GM23248 (cell line): ENCODE data around the gene PRSS53. TPM values are rescaled to one million over a fixed set of nuclear protein-coding genes. Genes with fewer than 3 reads are reported as not detected.

Source experiments
- DNase-seq: peaks from one replicate; pipeline ENCODE4 v3.0.0-alpha.2; 2015
- H2AFZ ChIP-seq: fragments of 200-600 bp; sonication (generic); 2 replicates; pipeline ENCODE4 v1.6.1; 2016; ENCODE audit warnings: antibody characterized with exemption
- H3F3A ChIP-seq: fragments of 200-600 bp; sonication (generic); 2 replicates; pipeline ENCODE4 v1.6.1; 2016; ENCODE audit warnings: mild to moderate bottlenecking, antibody characterized with exemption, mixed run types; ENCODE audit not compliant: insufficient read depth
- H3K27ac ChIP-seq: fragments of 200-600 bp; sonication (generic); 2 replicates; pipeline ENCODE4 v1.5.1; 2016; ENCODE audit warnings: mild to moderate bottlenecking
- H3K27me3 ChIP-seq: fragments of 200-600 bp; sonication (generic); replicated peaks from 2 replicates; pipeline ENCODE4 v1.6.1; 2016; ENCODE audit warnings: mild to moderate bottlenecking; ENCODE audit not compliant: insufficient read depth
- H3K36me3 ChIP-seq: fragments of 200-600 bp; sonication (generic); 2 replicates; pipeline ENCODE4 v1.6.1; 2016; ENCODE audit warnings: low read depth, mild to moderate bottlenecking
- H3K4me1 ChIP-seq: fragments of 200-600 bp; sonication (generic); 2 replicates; pipeline ENCODE4 v1.6.1; 2016; ENCODE audit warnings: mild to moderate bottlenecking; ENCODE audit not compliant: insufficient read depth
- H3K4me2 ChIP-seq: fragments of 200-600 bp; sonication (generic); one replicate; pipeline ENCODE4 v1.6.1; 2016; ENCODE audit warnings: mild to moderate bottlenecking; ENCODE audit not compliant: unreplicated experiment
- H3K4me3 ChIP-seq: fragments of 200-600 bp; sonication (generic); 2 replicates; pipeline ENCODE4 v1.5.1; 2016; ENCODE audit warnings: mild to moderate bottlenecking
- H3K79me2 ChIP-seq: fragments of 200-600 bp; sonication (generic); 2 replicates; pipeline ENCODE4 v1.6.1; 2016; ENCODE audit warnings: mild to moderate bottlenecking; ENCODE audit not compliant: insufficient read depth
- H3K9ac ChIP-seq: fragments of 200-600 bp; sonication (generic); 2 replicates; pipeline ENCODE4 v1.6.1; 2016; ENCODE audit warnings: mild to moderate bottlenecking
- H3K9me2 ChIP-seq: fragments of 200-600 bp; sonication (generic); 2 replicates; pipeline ENCODE4 v1.6.1; 2016; ENCODE audit warnings: mixed run types, mild to moderate bottlenecking, moderate library complexity; ENCODE audit not compliant: insufficient read depth
- H3K9me3 ChIP-seq: fragments of 200-600 bp; sonication (generic); one replicate; pipeline ENCODE4 v1.6.1; 2017; ENCODE audit warnings: low read depth
- H4K20me1 ChIP-seq: fragments of 200-600 bp; sonication (generic); 2 replicates; pipeline ENCODE4 v1.6.0; 2016; ENCODE audit not compliant: insufficient read depth
- EZH2 ChIP-seq: fragments of 200-600 bp; sonication (generic); IDR thresholded peaks from 2 replicates; pipeline ENCODE4 v1.6.1; 2018; ENCODE audit warnings: antibody characterized with exemption, mild to moderate bottlenecking; ENCODE audit not compliant: insufficient read depth, poor library complexity, severe bottlenecking
- EZH2phosphoT487 ChIP-seq: fragments of 200-600 bp; sonication (generic); IDR thresholded peaks from 2 replicates; pipeline ENCODE4 v1.6.1; 2018; ENCODE audit warnings: antibody characterized with exemption, moderate library complexity, mild to moderate bottlenecking, low read depth; ENCODE audit not compliant: insufficient read depth
- WGBS, 2 experiments: methylation state at CpG; one replicate each; pipeline ENCODE4 v1.1.6; 2015 to 2017; ENCODE audit warnings: low lambda C conversion rate in 2 of 2, low coverage in 1 of 2; ENCODE audit errors: missing lambda C conversion rate in 2 of 2; 5-methylcytosine and 5-hydroxymethylcytosine counted together
- in situ Hi-C: fragments of 300-500 bp; cut with MboI; formaldehyde crosslinking; loops from 2 replicates; pipeline ENCODE4 v1.15.0; 2020
- polyA plus RNA-seq: library from polyadenylated mRNA; unstranded; fragments of >200 nt; fragmentation: Nextera tagmentation; extraction: Ambion mirVana; gene quantifications from 2 replicates; pipeline ENCODE4 v1.2.1, GENCODE V29; 2016
- total RNA-seq: library from RNA; depleted of rRNA; stranded (reverse); fragments of >200 nt; shearing (Covaris generic); gene quantifications from 2 replicates; pipeline ENCODE4 v1.2.3, GENCODE V29; 2014

The PRSS53 gene
- total and polyA plus RNA-seq, 2 experiments from 2014 or later, result 0.95 to 7.0 TPM

GRCh38 chr16:31050280-31051030, 38.3 kb downstream of the PRSS53 start:
- Histone ChIP-seq H3K27ac (no peak overlapping the region), H4K20me1 (no peaks in the 10 kb centered on the region), H3K4me3 (no peak overlapping the region), H3K79me2 (no peaks in the 10 kb centered on the region), H3K36me3 (no peaks in the 10 kb centered on the region), H3K4me2 (no peak overlapping the region), H3K9ac (no peak overlapping the region), H3K27me3 (no peaks in the 10 kb centered on the region), H3F3A (peaks cover 18% of the 10 kb centered on the region), H3K9me2 (no peaks in the 10 kb centered on the region), H3K4me1 (peaks cover 14% of the 10 kb centered on the region), H2AFZ (no peak overlapping the region), H3K9me3 (no peaks in the 10 kb centered on the region)
- in situ Hi-C loops, result no loop called here
- no peak for DNase-seq
- TF ChIP-seq EZH2phosphoT487 (no peak), EZH2 (no peak)
- 81% methylated on average over 10 of the region's 10 CpGs for WGBS, 2 experiments

DNA sequence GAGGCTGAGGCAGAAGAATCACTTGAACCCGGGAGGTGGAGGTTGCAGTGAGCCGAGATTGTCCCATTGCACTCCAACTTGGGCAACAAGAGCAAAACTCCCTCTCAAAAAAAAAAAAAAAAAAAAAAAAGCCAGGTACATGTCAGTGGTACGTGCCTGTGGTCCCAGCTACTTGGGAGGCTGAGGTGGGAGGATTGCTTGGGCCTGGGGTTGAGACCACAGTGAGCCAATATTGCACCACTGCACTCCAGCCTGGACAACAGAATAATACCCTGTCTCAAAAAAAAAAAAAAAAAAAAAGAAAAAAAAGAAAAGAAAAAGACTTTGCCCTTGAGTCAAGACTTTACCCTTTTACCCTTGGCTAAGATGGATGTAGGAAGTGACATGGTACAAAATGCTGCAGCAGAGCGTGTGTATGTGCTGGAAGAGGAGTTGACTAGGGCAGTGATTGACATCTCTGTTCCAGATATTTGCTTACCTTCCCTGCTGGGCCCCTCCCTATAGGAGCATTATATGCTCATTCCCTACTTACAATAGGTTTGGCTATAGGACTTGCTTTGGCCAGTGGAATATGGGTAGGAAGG, 44.8 kb downstream of the PRSS53 start:
- H3K4me1 ChIP-seq, result no peaks in the 10 kb centered on the region

GRCh38 chr16:31043352-31043751, 45.4 kb downstream of the PRSS53 start:
- no peaks in the 10 kb centered on the region for H3K9me2 ChIP-seq
- no peaks in the 10 kb centered on the region for H3K9me3 ChIP-seq
- TF ChIP-seq EZH2, result no peak
- TF ChIP-seq EZH2phosphoT487, result no peak
- no peak for DNase-seq
- in situ Hi-C loops, result no loop called here
- H3K36me3 ChIP-seq, result peaks cover 9% of the 10 kb centered on the region; the same call in 1 of the 2 replicates
- H3F3A ChIP-seq, result no peaks in the 10 kb centered on the region
- no peak overlapping the region for H3K9ac ChIP-seq
- no peak overlapping the region for H2AFZ ChIP-seq
- 85 to 89% methylated on average over 1 of the region's 1 CpG for WGBS, 2 experiments
- no peaks in the 10 kb centered on the region for H3K79me2 ChIP-seq
- H3K27me3 ChIP-seq, result no peaks in the 10 kb centered on the region
- no peak overlapping the region for H3K4me3 ChIP-seq
- H3K27ac ChIP-seq, result no peak overlapping the region
- no peak overlapping the region for H3K4me2 ChIP-seq
- no peaks in the 10 kb centered on the region for H4K20me1 ChIP-seq
- H3K4me1 ChIP-seq, result no peaks in the 10 kb centered on the region

More for the DNA sequence above, 44.8 kb downstream of the PRSS53 start:
- Histone ChIP-seq H3K9me3 (no peaks in the 10 kb centered on the region), H3K9ac (no peak overlapping the region), H3F3A (no peaks in the 10 kb centered on the region), H2AFZ (no peak overlapping the region), H3K4me2 (no peak overlapping the region), H3K79me2 (no peaks in the 10 kb centered on the region), H3K27ac (no peak overlapping the region), H3K36me3 (peaks cover 6% of the 10 kb centered on the region; the same call in 1 of the 2 replicates), H4K20me1 (no peaks in the 10 kb centered on the region), H3K9me2 (no peaks in the 10 kb centered on the region), H3K4me3 (no peak overlapping the region), H3K27me3 (no peaks in the 10 kb centered on the region)
- in situ Hi-C loops, result no loop called here
- no peak for DNase-seq
- 70 to 81% methylated on average over 3 to 4 of the region's 4 CpGs for WGBS, 2 experiments
- TF ChIP-seq EZH2, result no peak
- TF ChIP-seq EZH2phosphoT487, result no peak

DNA sequence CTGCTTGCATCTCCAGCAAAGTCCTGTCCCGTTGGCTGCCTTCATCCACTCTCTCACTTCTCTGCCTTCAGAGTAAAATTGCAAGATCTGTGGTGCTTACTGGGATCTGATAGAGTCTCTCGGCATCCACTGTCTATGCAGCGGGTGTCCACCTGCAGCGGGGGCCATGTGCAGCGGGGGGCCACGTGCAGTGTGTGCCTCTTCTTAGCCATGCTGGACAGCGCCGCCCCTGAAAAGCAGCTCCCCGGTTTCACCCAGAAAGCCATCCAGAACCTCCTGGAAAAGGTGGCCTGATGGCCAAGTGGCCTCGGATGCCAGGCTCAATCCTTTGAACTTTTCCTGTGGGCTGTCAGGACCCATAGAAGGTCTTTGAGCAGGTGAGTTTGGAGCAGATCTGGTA, 45.9 kb downstream of the PRSS53 start:
- Histone ChIP-seq H3K9me3 (no peaks in the 10 kb centered on the region), H4K20me1 (no peaks in the 10 kb centered on the region), H3K9ac (no peak overlapping the region), H3K27me3 (no peaks in the 10 kb centered on the region), H3K27ac (no peak overlapping the region), H3K4me3 (no peak overlapping the region), H3K79me2 (no peaks in the 10 kb centered on the region), H3K9me2 (no peaks in the 10 kb centered on the region), H3K4me2 (no peak overlapping the region), H2AFZ (no peak overlapping the region), H3K4me1 (no peaks in the 10 kb centered on the region), H3F3A (no peaks in the 10 kb centered on the region), H3K36me3 (peaks cover 9% of the 10 kb centered on the region; the same call in 1 of the 2 replicates)
- 91 to 94% methylated on average over 10 of the region's 10 CpGs for WGBS, 2 experiments
- DNase-seq, result no peak
- TF ChIP-seq EZH2phosphoT487 (no peak), EZH2 (no peak)
- in situ Hi-C loops, result no loop called here
